D721Med (cell line): ENCODE measurements around the gene GMPR2.
A peak's percentile ranks its signal among the peaks of the same experiment; 100 is the strongest.
"Not testable (repeated sequence)": the region's sequence is repeated elsewhere in the genome, so short reads cannot be mapped to it uniquely, and the experiment has no call there.

Experiments used
- DNase-seq: peaks from one replicate; pipeline ENCODE4 v3.0.0; 2011; ENCODE audit warnings: low spot score; ENCODE audit not compliant: insufficient read length
- FAIRE-seq: peaks from 2 replicates; lab custom pipeline; 2011; peaks lifted over from hg19 to GRCh38; lab: Jason Lieb, UNC
- CTCF ChIP-seq: IDR thresholded peaks from 2 replicates; pipeline ENCODE4 v1.5.1; 2012; ENCODE audit warnings: mild to moderate bottlenecking, control low read depth; ENCODE audit not compliant: insufficient read depth; ENCODE audit errors: missing control alignments

The GMPR2 gene

GRCh38 chr14:24194873-24195185 lies 37.9 kb upstream of the GMPR2 start:
- DNase-seq = no peak
- FAIRE-seq = no peak
- TF ChIP-seq CTCF = no peak

GRCh38 chr14:24195186-24196070 lies 37.3 kb upstream of the GMPR2 start, which contains the start of gene TM9SF1:
TM9SF1 (minus strand) TSS chr14:24195441; CDS start chr14:24195019, 422 bp downstream.
- no peak for FAIRE-seq

GRCh38 chr14:24196071-24197055 lies 36.4 kb upstream of the GMPR2 start:
- DNase-seq (no peak), FAIRE-seq (no peak)
- TF ChIP-seq CTCF = no peak

More at GRCh38 chr14:24195186-24196070, 37.3 kb upstream of the GMPR2 start, which contains the start of gene TM9SF1:
- DNase-seq = peak; percentile 91
- no peak for TF ChIP-seq CTCF

- no peak for TF ChIP-seq CTCF
- DNase-seq (no peak), FAIRE-seq (no peak)
These were observed 35.7 kb upstream of the GMPR2 start for GRCh38 chr14:24197056-24197450.

GRCh38 chr14:24198814-24199524 lies 33.8 kb upstream of the GMPR2 start:
- DNase-seq (no peak), FAIRE-seq (no peak)
- TF ChIP-seq CTCF = no peak

- DNase-seq, FAIRE-seq: not testable (repeated sequence)
These were observed 30.2 kb upstream of the GMPR2 start for GRCh38 chr14:24202538-24202937.

GRCh38 chr14:24203249-24203886 lies 29.4 kb upstream of the GMPR2 start:
- not testable (repeated sequence) for FAIRE-seq, DNase-seq
